ENCODE measurements around the gene PWWP2A.

DNA sequence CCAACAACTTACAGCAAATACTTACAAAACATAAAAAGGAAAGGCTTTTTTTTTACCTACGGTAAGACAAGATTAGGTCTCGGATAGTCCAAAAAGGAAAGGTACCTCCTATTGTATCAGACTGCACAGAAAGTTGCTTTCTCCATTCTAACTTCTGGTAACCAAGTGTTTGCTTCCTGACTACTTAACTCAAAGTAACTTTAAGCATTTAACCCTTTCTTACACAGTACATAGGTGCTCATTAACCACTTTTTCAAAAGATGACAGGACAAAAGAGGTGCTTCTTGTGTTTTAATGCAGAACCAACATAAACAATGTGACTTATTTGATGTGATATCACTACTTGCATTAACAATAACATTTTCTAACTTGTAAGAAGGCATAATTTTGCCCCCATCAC lies 23.1 kb downstream of the PWWP2A start:
- TF ChIP-seq, protein P1, sequence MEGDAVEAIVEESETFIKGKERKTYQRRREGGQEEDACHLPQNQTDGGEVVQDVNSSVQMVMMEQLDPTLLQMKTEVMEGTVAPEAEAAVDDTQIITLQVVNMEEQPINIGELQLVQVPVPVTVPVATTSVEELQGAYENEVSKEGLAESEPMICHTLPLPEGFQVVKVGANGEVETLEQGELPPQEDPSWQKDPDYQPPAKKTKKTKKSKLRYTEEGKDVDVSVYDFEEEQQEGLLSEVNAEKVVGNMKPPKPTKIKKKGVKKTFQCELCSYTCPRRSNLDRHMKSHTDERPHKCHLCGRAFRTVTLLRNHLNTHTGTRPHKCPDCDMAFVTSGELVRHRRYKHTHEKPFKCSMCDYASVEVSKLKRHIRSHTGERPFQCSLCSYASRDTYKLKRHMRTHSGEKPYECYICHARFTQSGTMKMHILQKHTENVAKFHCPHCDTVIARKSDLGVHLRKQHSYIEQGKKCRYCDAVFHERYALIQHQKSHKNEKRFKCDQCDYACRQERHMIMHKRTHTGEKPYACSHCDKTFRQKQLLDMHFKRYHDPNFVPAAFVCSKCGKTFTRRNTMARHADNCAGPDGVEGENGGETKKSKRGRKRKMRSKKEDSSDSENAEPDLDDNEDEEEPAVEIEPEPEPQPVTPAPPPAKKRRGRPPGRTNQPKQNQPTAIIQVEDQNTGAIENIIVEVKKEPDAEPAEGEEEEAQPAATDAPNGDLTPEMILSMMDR (IDR thresholded peaks at IDR 0.05; ENCODE audit: low read length): no peak
- TF ChIP-seq EZH2phosphoT487 (IDR thresholded peaks at IDR 0.05; ENCODE audit: low read length): no peak
- no peak for TF ChIP-seq EZH2 (optimal IDR thresholded peaks at IDR 0.05; ENCODE audit: low read depth, low read length)

Data from MM.1S (cell line).